Measurements from ENCODE around the gene DPPA4.

The DPPA4 gene

DNA sequence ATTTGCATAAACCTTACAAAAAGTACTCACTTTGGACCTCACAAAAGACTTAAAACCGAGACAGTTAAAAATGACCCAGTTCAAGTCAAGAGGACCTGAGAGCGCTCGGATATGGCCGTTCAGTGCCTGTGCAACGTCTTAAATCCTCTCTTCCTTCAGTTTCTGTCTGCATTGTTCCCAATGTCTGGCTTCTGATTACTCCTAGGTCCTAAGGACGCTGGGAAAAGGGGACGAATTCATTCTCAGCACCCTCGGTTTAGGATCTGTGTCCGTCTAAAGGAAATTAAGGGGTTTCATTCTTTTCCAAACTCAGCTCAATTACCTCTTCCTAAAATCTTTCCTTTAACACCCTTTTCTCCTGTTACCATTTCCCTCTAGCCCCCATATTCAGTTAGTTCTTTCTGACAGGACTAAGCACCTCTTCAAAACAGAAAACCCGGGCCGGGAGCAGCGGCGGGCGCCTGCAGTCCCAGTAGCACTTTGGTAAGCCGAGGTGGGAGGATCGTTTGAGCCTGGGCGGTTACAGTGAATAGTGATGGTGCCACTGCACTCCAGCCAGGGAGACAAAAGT, 970 bp downstream of the DPPA4 start:
- no peak for DNase-seq

DNA sequence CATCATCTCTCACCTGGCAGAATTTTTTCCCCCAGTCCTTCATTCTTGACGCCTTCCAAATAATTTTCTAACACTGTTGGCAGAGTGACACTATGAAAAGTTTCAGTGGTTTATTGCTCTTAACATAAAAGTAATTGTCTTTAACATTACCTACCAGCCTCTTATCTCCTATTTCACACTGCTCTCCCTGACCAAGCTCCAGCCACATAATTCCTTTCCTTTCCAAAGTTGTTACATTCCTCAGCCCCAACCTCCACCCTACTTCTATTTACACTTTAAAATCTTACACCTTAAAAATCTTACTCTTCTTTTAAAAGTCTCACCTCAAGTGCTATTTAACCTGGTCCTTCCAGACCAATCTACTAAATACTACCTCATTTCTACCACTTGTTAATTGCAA, 2.8 kb downstream of the DPPA4 start:
- DNase-seq: no peak

GRCh38 chr3:109331692-109332091, 5.7 kb downstream of the DPPA4 start:
- no peak for DNase-seq

GRCh38 chr3:109330405-109330804, 6.9 kb downstream of the DPPA4 start:
- DNase-seq: no peak

DNA sequence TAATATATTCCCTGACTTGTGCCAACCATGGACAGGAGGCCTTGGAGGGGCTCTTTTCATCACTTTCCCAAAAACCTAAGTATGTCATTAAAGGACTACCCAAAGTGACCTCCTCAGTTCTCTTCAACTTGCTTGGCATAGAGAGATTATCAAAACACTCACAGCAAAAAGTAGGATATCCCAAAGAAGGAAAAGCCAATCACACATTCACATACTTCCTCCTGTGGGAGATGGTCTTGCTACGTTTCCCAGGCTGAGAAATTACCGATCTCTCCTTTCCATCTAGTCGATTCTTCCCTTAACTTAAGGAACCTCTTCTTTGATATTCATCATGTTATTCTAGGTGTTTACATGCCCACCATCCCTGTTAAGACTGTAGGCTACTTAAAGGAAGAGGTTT, 9.1 kb downstream of the DPPA4 start:
- DNase-seq: no peak

DNA sequence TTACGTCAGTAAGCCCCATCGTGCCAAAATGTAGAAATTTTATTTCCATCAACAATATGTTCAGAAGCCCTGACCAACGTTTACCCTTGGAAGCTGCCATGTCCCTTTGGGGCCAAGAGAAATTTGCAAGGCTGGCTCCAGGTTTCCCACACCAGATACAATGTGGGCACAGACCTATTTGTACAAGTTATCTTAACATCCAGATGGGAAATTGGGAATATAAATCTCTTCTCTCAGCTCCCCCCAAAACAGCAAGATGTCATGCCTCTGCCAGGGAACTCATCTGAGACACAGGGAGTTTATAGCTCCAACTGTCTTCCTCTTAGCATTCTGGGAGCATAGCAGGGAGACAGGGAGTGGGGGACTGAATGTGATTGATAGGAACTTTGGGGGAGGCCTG, 11.7 kb downstream of the DPPA4 start:
- no peak for DNase-seq

DNA sequence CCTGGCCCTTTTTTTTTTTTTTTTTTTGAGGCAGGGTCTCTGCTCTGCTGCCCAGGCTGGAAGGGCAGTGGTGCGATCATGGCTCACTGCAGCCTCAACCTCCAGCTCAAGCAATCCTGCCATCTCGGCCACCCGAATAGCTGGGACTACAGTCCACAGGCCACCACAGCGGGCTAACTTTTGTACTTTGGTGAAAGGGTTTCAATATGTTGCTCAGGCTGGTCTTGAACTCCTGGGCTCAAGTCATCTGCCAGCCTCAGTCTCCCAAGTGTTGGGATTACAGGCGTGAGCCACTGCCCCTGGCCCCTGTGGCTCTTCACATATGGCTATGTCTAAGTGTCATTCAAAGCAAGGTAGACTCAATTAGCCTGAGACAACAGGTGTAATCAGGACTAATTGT, 12.2 kb downstream of the DPPA4 start:
- no peak for DNase-seq

GRCh38 chr3:109316162-109316730, 21.1 kb downstream of the DPPA4 start, which contains the start of gene DPPA2:
DPPA2 (minus strand) TSS chr3:109316517; CDS start chr3:109314542, 1,975 bp downstream.
- no peak for DNase-seq

GRCh38 chr3:109313061-109313460, 24.3 kb downstream of the DPPA4 start:
- no peak for DNase-seq

DNA sequence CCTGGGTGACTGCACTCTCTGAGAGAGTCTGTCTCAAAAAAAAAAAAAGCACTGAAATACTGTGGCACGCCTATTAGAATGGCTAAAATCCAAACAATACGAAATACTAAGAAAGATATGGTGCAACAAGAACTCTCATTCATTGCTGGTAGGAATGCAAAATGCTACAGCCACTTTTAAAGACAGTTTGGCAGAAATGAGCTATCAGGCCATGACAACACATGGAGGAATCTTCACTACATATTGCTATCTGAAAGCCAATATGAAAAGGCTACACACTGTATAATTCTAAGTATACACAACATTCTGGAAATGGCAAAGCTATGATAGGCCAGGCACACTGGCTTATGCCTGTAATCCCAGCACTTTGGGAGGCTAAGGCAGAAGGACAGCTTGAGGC, 39.9 kb downstream of the DPPA4 start:
- no peak for DNase-seq

- no peak for DNase-seq
Measured at GRCh38 chr3:109284071-109284470, 53.3 kb downstream of the DPPA4 start.

- DNase-seq: no peak
Measured at GRCh38 chr3:109278546-109278945, 58.8 kb downstream of the DPPA4 start.

- no peak for DNase-seq
Measured at GRCh38 chr3:109278141-109278540, 59.2 kb downstream of the DPPA4 start.
